PC-9 (cell line): Measurements from ENCODE around the gene SPTLC1.

Experiments used
- EZH2 ChIP-seq: fragments of 200-600 bp; sonication (generic); IDR thresholded peaks from 2 replicates; pipeline ENCODE4 v1.8.0; 2017; ENCODE audit warnings: antibody characterized with exemption, low read depth
- TF ChIP-seq, protein P1 (sequence below): fragments of 200-600 bp; sonication (generic); conservative IDR thresholded peaks from 2 replicates; pipeline ENCODE4 v1.6.1; 2017; ENCODE audit warnings: mixed run types, antibody characterized with exemption, mild to moderate bottlenecking, moderate library complexity

- TF ChIP-seq, protein P1, sequence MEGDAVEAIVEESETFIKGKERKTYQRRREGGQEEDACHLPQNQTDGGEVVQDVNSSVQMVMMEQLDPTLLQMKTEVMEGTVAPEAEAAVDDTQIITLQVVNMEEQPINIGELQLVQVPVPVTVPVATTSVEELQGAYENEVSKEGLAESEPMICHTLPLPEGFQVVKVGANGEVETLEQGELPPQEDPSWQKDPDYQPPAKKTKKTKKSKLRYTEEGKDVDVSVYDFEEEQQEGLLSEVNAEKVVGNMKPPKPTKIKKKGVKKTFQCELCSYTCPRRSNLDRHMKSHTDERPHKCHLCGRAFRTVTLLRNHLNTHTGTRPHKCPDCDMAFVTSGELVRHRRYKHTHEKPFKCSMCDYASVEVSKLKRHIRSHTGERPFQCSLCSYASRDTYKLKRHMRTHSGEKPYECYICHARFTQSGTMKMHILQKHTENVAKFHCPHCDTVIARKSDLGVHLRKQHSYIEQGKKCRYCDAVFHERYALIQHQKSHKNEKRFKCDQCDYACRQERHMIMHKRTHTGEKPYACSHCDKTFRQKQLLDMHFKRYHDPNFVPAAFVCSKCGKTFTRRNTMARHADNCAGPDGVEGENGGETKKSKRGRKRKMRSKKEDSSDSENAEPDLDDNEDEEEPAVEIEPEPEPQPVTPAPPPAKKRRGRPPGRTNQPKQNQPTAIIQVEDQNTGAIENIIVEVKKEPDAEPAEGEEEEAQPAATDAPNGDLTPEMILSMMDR, result peak; percentile 95
- TF ChIP-seq EZH2, result no peak
Observed at GRCh38 chr9:92133949-92134604, 18.9 kb upstream of the SPTLC1 start.
